OCI-LY1 (cell line): ENCODE data around the gene LRG1.

Source experiments
- CTCF ChIP-seq: fragments of 200-600 bp; sonication (generic), shearing (Covaris generic); IDR thresholded peaks from 2 replicates; pipeline ENCODE4 v1.5.1; 2017; ENCODE audit warnings: mild to moderate bottlenecking, antibody characterized with exemption, low read length, moderate library complexity, mixed read lengths
- EZH2 ChIP-seq: fragments of 200-600 bp; sonication (generic), shearing (Covaris generic); IDR thresholded peaks from 2 replicates; pipeline ENCODE4 v1.8.0; 2017; ENCODE audit warnings: borderline replicate concordance, mixed run types, mild to moderate bottlenecking, antibody characterized with exemption, low read length, moderate library complexity, mixed read lengths

- TF ChIP-seq EZH2: no peak
- TF ChIP-seq CTCF: no peak
Observed at GRCh38 chr19:4507150-4507452, 32.7 kb downstream of the LRG1 start.
